Endothelial cell of umbilical vein (primary cell): Measurements from ENCODE around the gene HSPB3. TPM values are rescaled to one million over a fixed set of nuclear protein-coding genes. Genes with fewer than 3 reads are reported as not detected.

ENCODE experiments used
- BruUV-seq: library from RNA; stranded (reverse); fragments of 400-500 nt; replicated peaks from 2 replicates; lab custom pipeline; 2021; lab: Mats Ljungman, UMichigan
- CTCF ChIA-PET: fragments of 300-600, 350-600 bp; sonication (Branson Sonifier 250); formaldehyde crosslinking; loops from one replicate; lab custom pipeline; 2021; ENCODE audit warnings: antibody characterized with exemption, inconsistent platforms; lab: Charles Lee
- POLR2A ChIA-PET: fragments of 300-600, 350-600 bp; sonication (Branson Sonifier 250); formaldehyde crosslinking; loops from one replicate; lab custom pipeline; 2021; ENCODE audit warnings: antibody characterized with exemption, inconsistent platforms; lab: Charles Lee
- DNase-seq: peaks from one replicate; pipeline ENCODE4 v3.0.0-alpha.2; 2011; ENCODE audit warnings: low read depth, low spot score
- FAIRE-seq: peaks from 2 replicates; lab custom pipeline; 2011; peaks lifted over from hg19 to GRCh38; lab: Jason Lieb, UNC
- H2AFZ ChIP-seq: 2 replicates; pipeline ENCODE4 v1.6.0; 2012; ENCODE audit warnings: low read depth, low read length, control low read depth, inconsistent platforms
- H3K27ac ChIP-seq: 2 replicates; pipeline ENCODE4 v1.5.1; 2011; ENCODE audit warnings: low read depth, mild to moderate bottlenecking, control low read depth, low read length, moderate library complexity; ENCODE audit not compliant: insufficient read depth
- H3K27me3 ChIP-seq, 2 experiments: 2 replicates each; pipeline versions ENCODE4 v1.6.0 to v1.6.1; 2011; ENCODE audit warnings: low read length in 2 of 2, mixed read lengths in 1 of 2; ENCODE audit not compliant: control insufficient read depth in 2 of 2, insufficient read depth in 2 of 2
- H3K36me3 ChIP-seq, 2 experiments: 2 replicates in 1 of 2; 3 replicates in 1 of 2; pipeline ENCODE4 v1.5.1; 2011; ENCODE audit warnings: low read length in 2 of 2, mild to moderate bottlenecking in 1 of 2, moderate library complexity in 1 of 2; ENCODE audit not compliant: control insufficient read depth in 2 of 2, insufficient read depth in 2 of 2; ENCODE audit errors: extremely low read depth in 1 of 2
- H3K4me1 ChIP-seq: 3 replicates; pipeline ENCODE4 v1.5.1; 2011; ENCODE audit warnings: mild to moderate bottlenecking, low read length; ENCODE audit not compliant: control insufficient read depth, insufficient read depth; ENCODE audit errors: extremely low read depth
- H3K4me2 ChIP-seq: 2 replicates; pipeline ENCODE4 v1.6.1; 2011; ENCODE audit warnings: low read length, control low read depth, mixed read lengths; ENCODE audit not compliant: insufficient read depth
- H3K4me3 ChIP-seq, 3 experiments: fragments of 200-600 bp in 1 of 3; sonication (generic), shearing (Covaris generic) in 1 of 3; replicated peaks in 1 of 3; 2 replicates each; pipeline ENCODE4 v1.5.1; 2011 to 2016; ENCODE audit warnings: control low read depth in 3 of 3, low read length in 3 of 3, mild to moderate bottlenecking in 2 of 3, inconsistent platforms in 1 of 3, low read depth in 1 of 3, moderate library complexity in 1 of 3; ENCODE audit not compliant: insufficient read depth in 1 of 3
- H3K79me2 ChIP-seq: 2 replicates; pipeline ENCODE4 v1.6.0; 2012; ENCODE audit warnings: low read length, inconsistent platforms; ENCODE audit not compliant: control insufficient read depth, insufficient read depth
- H3K9ac ChIP-seq: replicated peaks from 2 replicates; pipeline ENCODE3; 2011; ENCODE audit warnings: low read length, control low read depth; ENCODE audit not compliant: insufficient read depth; ENCODE audit errors: extremely low read depth
- H3K9me1 ChIP-seq: replicated peaks from 3 replicates; pipeline ENCODE4 v1.6.0; 2011; ENCODE audit warnings: mild to moderate bottlenecking, low read length; ENCODE audit not compliant: control insufficient read depth, insufficient read depth; ENCODE audit errors: extremely low read depth
- H3K9me3 ChIP-seq: replicated peaks from 2 replicates; pipeline ENCODE4 v1.5.1; 2012; ENCODE audit warnings: low read length, inconsistent platforms; ENCODE audit not compliant: control insufficient read depth, insufficient read depth
- H4K20me1 ChIP-seq: replicated peaks from 2 replicates; pipeline ENCODE3; 2011; ENCODE audit warnings: mild to moderate bottlenecking, low read length; ENCODE audit not compliant: control insufficient read depth, insufficient read depth; ENCODE audit errors: extremely low read depth
- EZH2 ChIP-seq: IDR thresholded peaks from 2 replicates; pipeline ENCODE4 v1.6.1; 2012; ENCODE audit warnings: borderline replicate concordance, low read depth, mild to moderate bottlenecking, moderate library complexity, low read length, inconsistent platforms; ENCODE audit not compliant: severe bottlenecking
- FOS ChIP-seq: IDR thresholded peaks from 2 replicates; pipeline ENCODE4 v1.6.1; 2011; ENCODE audit warnings: mild to moderate bottlenecking, low read length, moderate library complexity, borderline replicate concordance; ENCODE audit not compliant: insufficient read depth
- GATA2 ChIP-seq: IDR thresholded peaks from 2 replicates; pipeline ENCODE4 v1.7.0; 2011; ENCODE audit warnings: low read depth, mild to moderate bottlenecking, moderate library complexity, mixed read lengths, low read length; ENCODE audit not compliant: insufficient read length, insufficient read depth
- JUN ChIP-seq: IDR thresholded peaks from 2 replicates; pipeline ENCODE4 v1.6.1; 2011; ENCODE audit warnings: borderline replicate concordance, low read depth; ENCODE audit not compliant: insufficient read length, insufficient read depth
- MAX ChIP-seq: IDR thresholded peaks from 2 replicates; pipeline ENCODE4 v1.6.1; 2011; ENCODE audit not compliant: insufficient read depth, insufficient read length
- MYC ChIP-seq: IDR thresholded peaks from one replicate; pipeline ENCODE4 v1.6.1; 2011; ENCODE audit warnings: mild to moderate bottlenecking, low read depth, low read length
- POLR2A ChIP-seq: IDR thresholded peaks from 2 replicates; pipeline ENCODE4 v1.6.1; 2012; ENCODE audit warnings: low read depth, mild to moderate bottlenecking, control low read depth, low read length
- POLR2AphosphoS5 ChIP-seq: IDR thresholded peaks from 2 replicates; pipeline ENCODE4 v1.6.1; 2012; ENCODE audit warnings: low read depth, mild to moderate bottlenecking, control low read depth, low read length, moderate library complexity; ENCODE audit not compliant: insufficient read depth
- dilution Hi-C: fragments of 300-500 bp; cut with MboI; formaldehyde crosslinking; loops from one replicate; pipeline ENCODE4 v1.15.0; 2019; ENCODE audit warnings: low sequenced_read_pairs; ENCODE audit not compliant: extremely low pct_ligation_motif_present
- intact Hi-C: fragments of 100-400 bp; cut with micrococcal nuclease; formaldehyde crosslinking; loops from one replicate; pipeline ENCODE4 v1.10.0; 2022
- polyA plus RNA-seq, 4 experiments: library from polyadenylated mRNA; depleted of rRNA in 3 of 4; stranded (reverse) in 3 of 4; unstranded in 1 of 4; fragments of >200 nt; gene quantifications; 2 replicates each; pipeline versions ENCODE4 v1.2.1 to v1.2.3, GENCODE V29; 2011 to 2012; ENCODE audit warnings: missing spikeins in 1 of 4
- total RNA-seq: library from RNA; stranded (reverse); gene quantifications from 2 replicates; pipeline ENCODE4 v1.2.3, GENCODE V29; 2021
- TF ChIP-seq, protein P1 (sequence below), 2 donors: IDR thresholded peaks; 1 replicate in 1 of 2; 2 replicates in 1 of 2; pipeline ENCODE4 v1.5.1; 2011; ENCODE audit warnings: low read length in 2 of 2, mild to moderate bottlenecking in 2 of 2, moderate library complexity in 2 of 2, control low read depth in 1 of 2, inconsistent platforms in 1 of 2, low read depth in 1 of 2; ENCODE audit not compliant: insufficient read depth in 1 of 2; ENCODE audit errors: extremely low read depth in 1 of 2

The HSPB3 gene
- total and polyA plus RNA-seq, 2 donors (not counting 3 experiments of a cell fraction or from before 2014, with no cell fraction given) = not detected

DNA sequence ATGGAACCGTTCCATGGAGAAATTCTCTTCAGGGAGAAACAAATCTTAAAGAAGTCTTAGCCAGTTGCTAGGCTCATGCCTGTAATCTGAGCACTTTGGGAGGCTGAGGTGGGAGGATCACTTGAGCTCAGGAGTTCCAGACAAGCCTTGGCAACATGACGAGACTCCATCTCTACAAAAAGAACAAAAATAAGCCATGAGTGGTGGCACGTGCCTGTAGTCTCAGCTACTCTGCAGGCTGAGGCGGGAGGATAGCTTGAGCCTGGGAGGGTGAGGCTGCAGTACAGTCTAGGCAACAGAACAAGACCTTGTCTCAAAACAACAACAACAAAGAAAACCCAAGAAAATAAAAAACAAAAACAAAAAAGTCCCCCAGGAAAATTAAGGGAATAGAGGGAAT, 8.2 kb downstream of the HSPB3 start:
- dilution Hi-C loops (no loop called here), intact Hi-C loops (no loop called here)
- H3K9me3 ChIP-seq = no peaks in the 10 kb centered on the region
- H3K27ac ChIP-seq = no peak overlapping the region
- H4K20me1 ChIP-seq = no peaks in the 10 kb centered on the region
- H3K36me3 ChIP-seq = no peaks in the 10 kb centered on the region
- no peak overlapping the region for H3K4me3 ChIP-seq
- no peaks in the 10 kb centered on the region for H3K79me2 ChIP-seq
- TF ChIP-seq, protein P1, sequence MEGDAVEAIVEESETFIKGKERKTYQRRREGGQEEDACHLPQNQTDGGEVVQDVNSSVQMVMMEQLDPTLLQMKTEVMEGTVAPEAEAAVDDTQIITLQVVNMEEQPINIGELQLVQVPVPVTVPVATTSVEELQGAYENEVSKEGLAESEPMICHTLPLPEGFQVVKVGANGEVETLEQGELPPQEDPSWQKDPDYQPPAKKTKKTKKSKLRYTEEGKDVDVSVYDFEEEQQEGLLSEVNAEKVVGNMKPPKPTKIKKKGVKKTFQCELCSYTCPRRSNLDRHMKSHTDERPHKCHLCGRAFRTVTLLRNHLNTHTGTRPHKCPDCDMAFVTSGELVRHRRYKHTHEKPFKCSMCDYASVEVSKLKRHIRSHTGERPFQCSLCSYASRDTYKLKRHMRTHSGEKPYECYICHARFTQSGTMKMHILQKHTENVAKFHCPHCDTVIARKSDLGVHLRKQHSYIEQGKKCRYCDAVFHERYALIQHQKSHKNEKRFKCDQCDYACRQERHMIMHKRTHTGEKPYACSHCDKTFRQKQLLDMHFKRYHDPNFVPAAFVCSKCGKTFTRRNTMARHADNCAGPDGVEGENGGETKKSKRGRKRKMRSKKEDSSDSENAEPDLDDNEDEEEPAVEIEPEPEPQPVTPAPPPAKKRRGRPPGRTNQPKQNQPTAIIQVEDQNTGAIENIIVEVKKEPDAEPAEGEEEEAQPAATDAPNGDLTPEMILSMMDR (IDR thresholded peaks at IDR 0.05; ENCODE audit: extremely low read depth in 1 of 2, insufficient read depth in 1 of 2, low read depth in 1 of 2, low read length in 2 of 2) = no peak
- TF ChIP-seq MYC (no peak), EZH2 (no peak), GATA2 (no peak), POLR2AphosphoS5 (no peak), JUN (no peak), FOS (no peak), POLR2A (no peak), MAX (no peak)
- no peak overlapping the region for H3K4me2 ChIP-seq
- FAIRE-seq (no peak), DNase-seq (no peak)
- ChIA-PET POLR2A (no interaction called here), CTCF (interaction anchor here (1.1 kb wide), 1 partner anchor 26 kb away, joined by 4 read pairs; no protein-coding TSS in a partner anchor)
- H3K27me3 ChIP-seq = peaks cover 0 to 2% of the 10 kb centered on the region in 2 experiments
- H3K9ac ChIP-seq = no peak overlapping the region
- BruUV-seq = no TSS peak
- H3K9me1 ChIP-seq = no peaks in the 10 kb centered on the region
- no peaks in the 10 kb centered on the region for H3K4me1 ChIP-seq
- no peak overlapping the region for H2AFZ ChIP-seq
